Suprapubic skin (tissue), 4 donors: ENCODE results near the gene CCDC175.

ENCODE experiments used
- CTCF ChIP-seq, 2 donors: fragments of 200-600 bp in 1 of 2; fragments of 450-650 bp in 1 of 2; sonication (generic) in 1 of 2; IDR thresholded peaks; one replicate each; pipeline ENCODE4 v1.5.1; 2016 to 2019; ENCODE audit warnings: antibody characterized with exemption in 2 of 2, mild to moderate bottlenecking in 1 of 2, moderate library complexity in 1 of 2
- EP300 ChIP-seq: sonication (generic); formaldehyde crosslinking; IDR thresholded peaks from one replicate; pipeline ENCODE4 v1.6.1; 2017; ENCODE audit warnings: antibody characterized with exemption
- POLR2A ChIP-seq, 2 donors: fragments of 450-650 bp; IDR thresholded peaks; one replicate each; pipeline ENCODE4 v1.6.1; 2017; ENCODE audit warnings: antibody characterized with exemption in 2 of 2, mild to moderate bottlenecking in 2 of 2, moderate library complexity in 2 of 2
- POLR2AphosphoS5 ChIP-seq, 3 donors: sonication (generic); formaldehyde crosslinking; IDR thresholded peaks; one replicate each; pipeline ENCODE4 v1.6.1; 2017; ENCODE audit warnings: antibody characterized with exemption in 3 of 3

- TF ChIP-seq CTCF (IDR thresholded peaks at IDR 0.05) (no peak), POLR2AphosphoS5 (IDR thresholded peaks at IDR 0.05) (no peak), EP300 (no peak), POLR2A (IDR thresholded peaks at IDR 0.05) (no peak)
Observed at GRCh38 chr14:59500732-59501131, 75.9 kb downstream of the CCDC175 start.
